Neural cell (in vitro differentiated cells): ENCODE results near the gene USP7. TPM values are rescaled to one million over a fixed set of nuclear protein-coding genes. Genes with fewer than 3 reads are reported as not detected.

Experiments used
- H2AFZ ChIP-seq: fragments of 200-600, 300-800 bp; sonication (generic), shearing (Covaris generic); 2 replicates; pipeline ENCODE4 v1.6.0; 2014; ENCODE audit warnings: low read depth, mild to moderate bottlenecking, antibody characterized with exemption, low read length, moderate library complexity
- H3F3A ChIP-seq: fragments of 200-600 bp; shearing (Covaris generic); 2 replicates; pipeline ENCODE4 v1.6.1; 2016; ENCODE audit warnings: mild to moderate bottlenecking, moderate library complexity, mixed read lengths, antibody characterized with exemption, low read length; ENCODE audit not compliant: insufficient read depth, poor library complexity, severe bottlenecking
- H3K27ac ChIP-seq: fragments of 200-600, 300-800 bp; sonication (generic), shearing (Covaris generic); 2 replicates; pipeline ENCODE4 v1.5.1; 2014; ENCODE audit warnings: mild to moderate bottlenecking, low read length, moderate library complexity
- H3K27me3 ChIP-seq: fragments of 300-800, 200-600 bp; sonication (generic), shearing (Covaris generic); 2 replicates; pipeline ENCODE4 v1.6.0; 2014; ENCODE audit warnings: mild to moderate bottlenecking, low read depth, low read length, moderate library complexity; ENCODE audit not compliant: insufficient read depth
- H3K36me3 ChIP-seq: fragments of 300-800, 200-600 bp; sonication (generic), shearing (Covaris generic); 2 replicates; pipeline ENCODE4 v1.5.1; 2014; ENCODE audit warnings: mild to moderate bottlenecking, antibody characterized with exemption, low read length, moderate library complexity; ENCODE audit not compliant: insufficient read depth
- H3K4me2 ChIP-seq: fragments of 300-800, 200-600 bp; sonication (generic), shearing (Covaris generic); 2 replicates; pipeline ENCODE4 v1.6.0; 2014; ENCODE audit warnings: mild to moderate bottlenecking, low read length
- H3K4me3 ChIP-seq: fragments of 300-800, 200-600 bp; sonication (generic), shearing (Covaris generic); 2 replicates; pipeline ENCODE4 v1.5.1; 2014; ENCODE audit warnings: mild to moderate bottlenecking, low read length, moderate library complexity
- H3K79me2 ChIP-seq: fragments of 200-600 bp; shearing (Covaris generic); replicated peaks from 2 replicates; pipeline ENCODE4 v1.6.0; 2014; ENCODE audit warnings: mild to moderate bottlenecking, low read length, moderate library complexity; ENCODE audit not compliant: insufficient read depth
- H3K9ac ChIP-seq: fragments of 300-800, 200-600 bp; sonication (generic), shearing (Covaris generic); 2 replicates; pipeline ENCODE4 v1.6.1; 2016; ENCODE audit warnings: mild to moderate bottlenecking, low read length, mixed read lengths
- H3K9me2 ChIP-seq: fragments of 200-600 bp; shearing (Covaris generic); 2 replicates; pipeline ENCODE4 v1.6.1; 2016; ENCODE audit warnings: mild to moderate bottlenecking, low read length, mixed read lengths; ENCODE audit not compliant: insufficient read depth
- H3K9me3 ChIP-seq: fragments of 200-600, 300-800 bp; sonication (generic), shearing (Covaris generic); 2 replicates; pipeline ENCODE4 v1.6.1; 2016; ENCODE audit warnings: mild to moderate bottlenecking, mixed run types, low read length, moderate library complexity, mixed read lengths
- H4K20me1 ChIP-seq: fragments of 200-600 bp; shearing (Covaris generic); 2 replicates; pipeline ENCODE4 v1.6.1; 2016; ENCODE audit warnings: mild to moderate bottlenecking, mixed run types; ENCODE audit not compliant: insufficient read depth
- EP300 ChIP-seq: fragments of 450-650 bp; conservative IDR thresholded peaks from 2 replicates; pipeline ENCODE4 v1.6.1; 2014; ENCODE audit warnings: antibody characterized with exemption, mild to moderate bottlenecking, moderate library complexity; ENCODE audit not compliant: poor library complexity, severe bottlenecking
- EZH2 ChIP-seq: fragments of 200-600, 300-800 bp; shearing (Covaris generic), sonication (generic); IDR thresholded peaks from 2 replicates; pipeline ENCODE4 v1.6.1; 2014; ENCODE audit warnings: antibody characterized with exemption, low read length, borderline replicate concordance, mild to moderate bottlenecking; ENCODE audit not compliant: insufficient read depth, poor library complexity, severe bottlenecking
- MXI1 ChIP-seq: fragments of 450-650 bp; conservative IDR thresholded peaks from 2 replicates; pipeline ENCODE4 v1.6.1; 2014; ENCODE audit warnings: antibody characterized with exemption, mild to moderate bottlenecking; ENCODE audit not compliant: poor library complexity, severe bottlenecking
- POLR2AphosphoS5 ChIP-seq: IDR thresholded peaks from 2 replicates; pipeline ENCODE4 v1.6.1; 2012
- RAD21 ChIP-seq: fragments of 450-650 bp; conservative IDR thresholded peaks from 2 replicates; pipeline ENCODE4 v1.6.1; 2014; ENCODE audit warnings: antibody characterized with exemption, mild to moderate bottlenecking, moderate library complexity
- SMC3 ChIP-seq: fragments of 450-650 bp; conservative IDR thresholded peaks from 2 replicates; pipeline ENCODE4 v1.6.1; 2014; ENCODE audit warnings: antibody characterized with exemption, mild to moderate bottlenecking, moderate library complexity; ENCODE audit not compliant: poor library complexity
- TAF1 ChIP-seq: IDR thresholded peaks from 2 replicates; pipeline ENCODE4 v1.6.1; 2012; ENCODE audit warnings: low read depth
- polyA plus RNA-seq: library from polyadenylated mRNA; depleted of rRNA; stranded (reverse); fragments of >200 nt; gene quantifications from 2 replicates; pipeline ENCODE4 v1.2.3, GENCODE V29; 2014
- TF ChIP-seq, protein P1 (sequence below): IDR thresholded peaks from 2 replicates; pipeline ENCODE4 v1.6.1; 2012; ENCODE audit warnings: borderline replicate concordance
- TF ChIP-seq, protein P2 (sequence below): fragments of 450-650 bp; IDR thresholded peaks from 2 replicates; pipeline ENCODE4 v1.5.1; 2014; ENCODE audit warnings: antibody characterized with exemption, mild to moderate bottlenecking, moderate library complexity; ENCODE audit not compliant: poor library complexity, severe bottlenecking

Gene USP7
- polyA plus RNA-seq, 1 donor from 2014 or later: 52.5 TPM

DNA sequence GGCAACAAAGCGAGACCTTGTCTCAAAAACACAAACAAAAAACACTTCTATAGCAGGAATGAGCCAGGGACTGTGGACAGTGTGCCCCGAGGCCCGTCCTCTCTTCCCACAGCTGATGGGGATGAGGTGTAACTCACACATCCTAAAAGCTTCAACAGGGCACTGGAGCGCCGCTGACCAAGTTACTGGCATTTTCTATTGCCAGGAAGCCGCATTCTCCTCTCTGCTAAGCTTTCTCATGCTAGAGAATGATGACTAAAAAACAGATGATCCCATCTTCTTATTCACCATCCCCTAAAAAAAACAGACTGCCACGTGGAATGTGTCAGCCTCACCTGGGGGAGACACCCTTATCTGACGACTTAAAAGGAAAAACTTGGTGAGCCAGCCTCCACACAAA is 111.2 kb downstream of the USP7 start:
- no peaks in the 10 kb centered on the region for H3F3A ChIP-seq
- H3K9me3 ChIP-seq: no peaks in the 10 kb centered on the region
- H3K9ac ChIP-seq: no peak overlapping the region
- no peak for TF ChIP-seq TAF1
- TF ChIP-seq, protein P1, sequence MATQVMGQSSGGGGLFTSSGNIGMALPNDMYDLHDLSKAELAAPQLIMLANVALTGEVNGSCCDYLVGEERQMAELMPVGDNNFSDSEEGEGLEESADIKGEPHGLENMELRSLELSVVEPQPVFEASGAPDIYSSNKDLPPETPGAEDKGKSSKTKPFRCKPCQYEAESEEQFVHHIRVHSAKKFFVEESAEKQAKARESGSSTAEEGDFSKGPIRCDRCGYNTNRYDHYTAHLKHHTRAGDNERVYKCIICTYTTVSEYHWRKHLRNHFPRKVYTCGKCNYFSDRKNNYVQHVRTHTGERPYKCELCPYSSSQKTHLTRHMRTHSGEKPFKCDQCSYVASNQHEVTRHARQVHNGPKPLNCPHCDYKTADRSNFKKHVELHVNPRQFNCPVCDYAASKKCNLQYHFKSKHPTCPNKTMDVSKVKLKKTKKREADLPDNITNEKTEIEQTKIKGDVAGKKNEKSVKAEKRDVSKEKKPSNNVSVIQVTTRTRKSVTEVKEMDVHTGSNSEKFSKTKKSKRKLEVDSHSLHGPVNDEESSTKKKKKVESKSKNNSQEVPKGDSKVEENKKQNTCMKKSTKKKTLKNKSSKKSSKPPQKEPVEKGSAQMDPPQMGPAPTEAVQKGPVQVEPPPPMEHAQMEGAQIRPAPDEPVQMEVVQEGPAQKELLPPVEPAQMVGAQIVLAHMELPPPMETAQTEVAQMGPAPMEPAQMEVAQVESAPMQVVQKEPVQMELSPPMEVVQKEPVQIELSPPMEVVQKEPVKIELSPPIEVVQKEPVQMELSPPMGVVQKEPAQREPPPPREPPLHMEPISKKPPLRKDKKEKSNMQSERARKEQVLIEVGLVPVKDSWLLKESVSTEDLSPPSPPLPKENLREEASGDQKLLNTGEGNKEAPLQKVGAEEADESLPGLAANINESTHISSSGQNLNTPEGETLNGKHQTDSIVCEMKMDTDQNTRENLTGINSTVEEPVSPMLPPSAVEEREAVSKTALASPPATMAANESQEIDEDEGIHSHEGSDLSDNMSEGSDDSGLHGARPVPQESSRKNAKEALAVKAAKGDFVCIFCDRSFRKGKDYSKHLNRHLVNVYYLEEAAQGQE: no peak
- TF ChIP-seq, protein P2, sequence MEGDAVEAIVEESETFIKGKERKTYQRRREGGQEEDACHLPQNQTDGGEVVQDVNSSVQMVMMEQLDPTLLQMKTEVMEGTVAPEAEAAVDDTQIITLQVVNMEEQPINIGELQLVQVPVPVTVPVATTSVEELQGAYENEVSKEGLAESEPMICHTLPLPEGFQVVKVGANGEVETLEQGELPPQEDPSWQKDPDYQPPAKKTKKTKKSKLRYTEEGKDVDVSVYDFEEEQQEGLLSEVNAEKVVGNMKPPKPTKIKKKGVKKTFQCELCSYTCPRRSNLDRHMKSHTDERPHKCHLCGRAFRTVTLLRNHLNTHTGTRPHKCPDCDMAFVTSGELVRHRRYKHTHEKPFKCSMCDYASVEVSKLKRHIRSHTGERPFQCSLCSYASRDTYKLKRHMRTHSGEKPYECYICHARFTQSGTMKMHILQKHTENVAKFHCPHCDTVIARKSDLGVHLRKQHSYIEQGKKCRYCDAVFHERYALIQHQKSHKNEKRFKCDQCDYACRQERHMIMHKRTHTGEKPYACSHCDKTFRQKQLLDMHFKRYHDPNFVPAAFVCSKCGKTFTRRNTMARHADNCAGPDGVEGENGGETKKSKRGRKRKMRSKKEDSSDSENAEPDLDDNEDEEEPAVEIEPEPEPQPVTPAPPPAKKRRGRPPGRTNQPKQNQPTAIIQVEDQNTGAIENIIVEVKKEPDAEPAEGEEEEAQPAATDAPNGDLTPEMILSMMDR: no peak
- TF ChIP-seq RAD21: no peak
- TF ChIP-seq MXI1: no peak
- no peak for TF ChIP-seq SMC3
- no peak for TF ChIP-seq POLR2AphosphoS5
- TF ChIP-seq EZH2: no peak
- TF ChIP-seq EP300: no peak
- H3K36me3 ChIP-seq: no peaks in the 10 kb centered on the region
- no peak overlapping the region for H3K4me3 ChIP-seq
- H3K4me2 ChIP-seq: no peak overlapping the region
- H3K9me2 ChIP-seq: no peaks in the 10 kb centered on the region
- no peaks in the 10 kb centered on the region for H3K79me2 ChIP-seq
- no peak overlapping the region for H2AFZ ChIP-seq
- no peak overlapping the region for H3K27ac ChIP-seq
- no peaks in the 10 kb centered on the region for H3K27me3 ChIP-seq
- H4K20me1 ChIP-seq: no peaks in the 10 kb centered on the region

DNA sequence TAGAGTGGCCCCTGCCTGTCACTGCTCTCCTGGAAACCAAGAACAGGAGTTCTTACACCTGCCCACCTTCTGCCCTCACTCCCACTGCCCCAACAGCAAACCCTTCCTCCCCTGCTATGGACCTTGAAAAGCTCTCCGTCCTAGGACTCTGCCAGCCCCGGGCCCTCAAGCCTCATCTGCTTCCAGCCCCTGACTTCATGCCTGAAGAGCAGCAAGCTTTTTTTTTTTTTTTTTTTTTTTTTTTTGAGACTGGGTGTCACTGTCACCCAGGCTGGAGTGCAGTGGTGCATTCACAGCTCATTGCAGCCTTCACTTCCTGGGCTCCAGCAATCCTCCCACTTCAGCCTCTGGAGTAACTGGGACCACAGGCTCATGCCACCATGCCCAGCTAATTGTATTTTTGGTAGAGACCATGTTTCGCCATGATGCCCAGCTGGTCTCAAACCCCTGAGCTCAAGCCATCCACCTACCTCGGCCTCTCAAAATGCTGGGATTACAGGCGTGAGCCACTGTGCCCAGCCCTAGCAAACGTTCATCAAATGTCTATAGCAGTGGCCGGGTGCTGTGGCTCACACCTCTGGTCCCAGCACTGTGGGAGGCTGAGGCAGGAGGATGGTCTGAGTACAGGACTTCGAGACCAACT is 111.8 kb downstream of the USP7 start:
- no peaks in the 10 kb centered on the region for H3K79me2 ChIP-seq
- H3K4me3 ChIP-seq: no peak overlapping the region
- no peak overlapping the region for H3K4me2 ChIP-seq
- H3K9me2 ChIP-seq: no peaks in the 10 kb centered on the region
- no peaks in the 10 kb centered on the region for H3K36me3 ChIP-seq
- no peaks in the 10 kb centered on the region for H3K9me3 ChIP-seq
- no peak overlapping the region for H3K27ac ChIP-seq
- no peaks in the 10 kb centered on the region for H4K20me1 ChIP-seq
- H3F3A ChIP-seq: no peaks in the 10 kb centered on the region
- no peak overlapping the region for H2AFZ ChIP-seq
- H3K9ac ChIP-seq: no peak overlapping the region
- no peaks in the 10 kb centered on the region for H3K27me3 ChIP-seq
- TF ChIP-seq, protein P2: no peak
- no peak for TF ChIP-seq TAF1
- no peak for TF ChIP-seq SMC3
- no peak for TF ChIP-seq POLR2AphosphoS5
- no peak for TF ChIP-seq MXI1
- TF ChIP-seq EP300: no peak
- no peak for TF ChIP-seq EZH2
- no peak for TF ChIP-seq RAD21
- TF ChIP-seq, protein P1: no peak
